Muscle of leg (tissue), 11 donors: ENCODE results near the gene FAM171A1. TPM values are rescaled to one million over a fixed set of nuclear protein-coding genes. Genes with fewer than 3 reads are reported as not detected.

Experiments
- DNase-seq: peaks from one replicate; pipeline ENCODE4 v3.0.0; 2013
- H3K27ac ChIP-seq: one replicate; pipeline ENCODE4 v1.5.1; 2013; ENCODE audit warnings: mild to moderate bottlenecking, low read length, control low read depth
- H3K27me3 ChIP-seq: one replicate; pipeline ENCODE4 v1.6.1; 2013; ENCODE audit warnings: low read length; ENCODE audit not compliant: control insufficient read depth, insufficient read depth
- H3K36me3 ChIP-seq: one replicate; pipeline ENCODE4 v1.6.1; 2013; ENCODE audit warnings: low read length; ENCODE audit not compliant: control insufficient read depth, insufficient read depth
- H3K4me1 ChIP-seq: one replicate; pipeline ENCODE4 v1.6.1; 2013; ENCODE audit warnings: low read length; ENCODE audit not compliant: control insufficient read depth, insufficient read depth
- H3K4me3 ChIP-seq: one replicate; pipeline ENCODE4 v1.5.1; 2013; ENCODE audit warnings: low read length, control low read depth
- H3K9me3 ChIP-seq: replicated peaks from 2 replicates; pipeline ENCODE4 v1.6.1; 2013; ENCODE audit warnings: low read depth, low read length; ENCODE audit not compliant: control insufficient read depth
- WGBS: methylation state at CpG from one replicate; pipeline ENCODE4 v1.1.5; 2013; ENCODE audit warnings: missing lambda C conversion rate; ENCODE audit not compliant: insufficient coverage; 5-methylcytosine and 5-hydroxymethylcytosine counted together
- polyA plus RNA-seq, 8 donors: library from polyadenylated mRNA; unstranded; fragments of 120-200 nt; gene quantifications; one replicate each; pipeline versions ENCODE4 v1.2.1 to v1.2.3, GENCODE V29; 2013; ENCODE audit warnings: inconsistent platforms in 1 of 8, low replicate concordance in 1 of 8; ENCODE audit not compliant: insufficient read length in 8 of 8, insufficient read depth in 1 of 8
- total RNA-seq: library from RNA; stranded (reverse); fragments of 120-200 nt; gene quantifications from one replicate; pipeline ENCODE4 v1.2.4, GENCODE V29; 2013

The FAM171A1 gene
- total and polyA plus RNA-seq, 9 donors, result 19.6 to 50.9 (median 35.3) TPM

GRCh38 chr10:15201589-15202300 lies 169.3 kb downstream of the FAM171A1 start:
- Histone ChIP-seq H3K4me1 (no peaks in the 10 kb centered on the region), H3K4me3 (no peak overlapping the region), H3K27ac (no peak overlapping the region), H3K27me3 (no peaks in the 10 kb centered on the region), H3K9me3 (no peaks in the 10 kb centered on the region), H3K36me3 (peaks cover 4% of the 10 kb centered on the region)
- WGBS, result no CpG with 5 or more reads among the region's 6 CpGs
- no peak for DNase-seq

GRCh38 chr10:15200626-15201025 lies 170.5 kb downstream of the FAM171A1 start:
- no peaks in the 10 kb centered on the region for H3K4me1 ChIP-seq
- no peak overlapping the region for H3K4me3 ChIP-seq
- H3K27ac ChIP-seq, result no peak overlapping the region
- H3K9me3 ChIP-seq, result no peaks in the 10 kb centered on the region
- no peak for DNase-seq
- no CpG with 5 or more reads among the region's 2 CpGs for WGBS
- peaks cover 4% of the 10 kb centered on the region for H3K36me3 ChIP-seq
- no peaks in the 10 kb centered on the region for H3K27me3 ChIP-seq

GRCh38 chr10:15197911-15198310 lies 173.2 kb downstream of the FAM171A1 start:
- WGBS, result 96% methylated on average over 3 of the region's 4 CpGs
- Histone ChIP-seq H3K4me1 (no peaks in the 10 kb centered on the region), H3K36me3 (peaks cover 4% of the 10 kb centered on the region), H3K27me3 (no peaks in the 10 kb centered on the region), H3K9me3 (no peaks in the 10 kb centered on the region), H3K27ac (no peak overlapping the region), H3K4me3 (no peak overlapping the region)
- no peak for DNase-seq

GRCh38 chr10:15197276-15197675 lies 173.8 kb downstream of the FAM171A1 start:
- H3K9me3 ChIP-seq, result no peaks in the 10 kb centered on the region
- no peaks in the 10 kb centered on the region for H3K4me1 ChIP-seq
- no CpG with 5 or more reads among the region's 2 CpGs for WGBS
- H3K36me3 ChIP-seq, result peaks cover 4% of the 10 kb centered on the region
- H3K4me3 ChIP-seq, result no peak overlapping the region
- no peaks in the 10 kb centered on the region for H3K27me3 ChIP-seq
- no peak for DNase-seq
- H3K27ac ChIP-seq, result no peak overlapping the region

- WGBS, result 61% methylated on average over 8 of the region's 12 CpGs
- peaks cover 4% of the 10 kb centered on the region for H3K36me3 ChIP-seq
- H3K27me3 ChIP-seq, result no peaks in the 10 kb centered on the region
- H3K9me3 ChIP-seq, result no peaks in the 10 kb centered on the region
- H3K27ac ChIP-seq, result no peak overlapping the region
- no peak overlapping the region for H3K4me3 ChIP-seq
- H3K4me1 ChIP-seq, result no peaks in the 10 kb centered on the region
- no peak for DNase-seq
These were observed 174.9 kb downstream of the FAM171A1 start for GRCh38 chr10:15196021-15196834.

GRCh38 chr10:15189133-15189885 lies 181.8 kb downstream of the FAM171A1 start:
- no peaks in the 10 kb centered on the region for H3K36me3 ChIP-seq
- no peak overlapping the region for H3K27ac ChIP-seq
- no peak overlapping the region for H3K4me3 ChIP-seq
- H3K27me3 ChIP-seq, result no peaks in the 10 kb centered on the region
- no peaks in the 10 kb centered on the region for H3K4me1 ChIP-seq
- no peaks in the 10 kb centered on the region for H3K9me3 ChIP-seq
- DNase-seq, result no peak
- 83% methylated on average over 5 of the region's 11 CpGs for WGBS

- DNase-seq, result no peak
- no peaks in the 10 kb centered on the region for H3K27me3 ChIP-seq
- WGBS, result no CpG with 5 or more reads among the region's 5 CpGs
These were observed 182.5 kb downstream of the FAM171A1 start for GRCh38 chr10:15188603-15189002.

GRCh38 chr10:15183689-15184481 lies 187.2 kb downstream of the FAM171A1 start:
- no peaks in the 10 kb centered on the region for H3K4me1 ChIP-seq
- H3K36me3 ChIP-seq, result no peaks in the 10 kb centered on the region
- 81% methylated on average over 7 of the region's 11 CpGs for WGBS
- no peak overlapping the region for H3K4me3 ChIP-seq
- no peak overlapping the region for H3K27ac ChIP-seq
- no peaks in the 10 kb centered on the region for H3K9me3 ChIP-seq
- no peaks in the 10 kb centered on the region for H3K27me3 ChIP-seq
- no peak for DNase-seq

More at GRCh38 chr10:15188603-15189002, 182.5 kb downstream of the FAM171A1 start:
- H3K4me3 ChIP-seq, result no peak overlapping the region
- no peaks in the 10 kb centered on the region for H3K4me1 ChIP-seq
- H3K36me3 ChIP-seq, result no peaks in the 10 kb centered on the region
- no peaks in the 10 kb centered on the region for H3K9me3 ChIP-seq
- H3K27ac ChIP-seq, result no peak overlapping the region

GRCh38 chr10:15182540-15183207 lies 188.4 kb downstream of the FAM171A1 start:
- 90% methylated on average over 5 of the region's 8 CpGs for WGBS

More at GRCh38 chr10:15182540-15183207, 188.4 kb downstream of the FAM171A1 start:
- Histone ChIP-seq H3K36me3 (no peaks in the 10 kb centered on the region), H3K9me3 (no peaks in the 10 kb centered on the region), H3K4me1 (no peaks in the 10 kb centered on the region), H3K27me3 (no peaks in the 10 kb centered on the region), H3K4me3 (no peak overlapping the region), H3K27ac (no peak overlapping the region)
- no peak for DNase-seq
